Chondrocyte (in vitro differentiated cells): ENCODE results near the gene MOAP1. TPM values are rescaled to one million over a fixed set of nuclear protein-coding genes. Genes with fewer than 3 reads are reported as not detected.

ENCODE experiments used
- DNase-seq: peaks from one replicate; pipeline ENCODE4 v3.0.0; 2021; ENCODE audit warnings: mixed read lengths, low spot score
- H3K27ac Mint-ChIP-seq: one replicate; pipeline ENCODE4 v1.8.0; 2021; ENCODE audit warnings: mild to moderate bottlenecking, moderate library complexity, mixed read lengths; ENCODE audit not compliant: unreplicated experiment
- H3K27me3 Mint-ChIP-seq: 2 replicates; pipeline ENCODE4 v1.8.0; 2021; ENCODE audit warnings: low read depth, mixed read lengths
- H3K36me3 Mint-ChIP-seq: 2 replicates; pipeline ENCODE4 v1.8.0; 2021; ENCODE audit warnings: low read depth, mixed read lengths
- H3K4me1 Mint-ChIP-seq: 2 replicates; pipeline ENCODE4 v1.8.0; 2021; ENCODE audit warnings: low read depth, mild to moderate bottlenecking, mixed read lengths
- H3K4me3 Mint-ChIP-seq: one replicate; pipeline ENCODE4 v1.8.0; 2021; ENCODE audit warnings: mild to moderate bottlenecking, moderate library complexity, mixed read lengths; ENCODE audit not compliant: unreplicated experiment
- H3K9me3 Mint-ChIP-seq: 2 replicates; pipeline ENCODE4 v1.8.0; 2021; ENCODE audit warnings: low read depth, mixed read lengths
- CTCF ChIP-seq: fragments of 200-600 bp; sonication (generic); IDR thresholded peaks from 2 replicates; pipeline ENCODE4 v1.5.0; 2021; ENCODE audit warnings: antibody characterized with exemption, mild to moderate bottlenecking, moderate library complexity
- total RNA-seq: library from RNA; stranded (reverse); gene quantifications from 3 replicates; pipeline ENCODE4 v1.2.1, GENCODE V29; 2021

Gene MOAP1
- total RNA-seq, 1 donor from 2014 or later: 18.1 TPM

DNA sequence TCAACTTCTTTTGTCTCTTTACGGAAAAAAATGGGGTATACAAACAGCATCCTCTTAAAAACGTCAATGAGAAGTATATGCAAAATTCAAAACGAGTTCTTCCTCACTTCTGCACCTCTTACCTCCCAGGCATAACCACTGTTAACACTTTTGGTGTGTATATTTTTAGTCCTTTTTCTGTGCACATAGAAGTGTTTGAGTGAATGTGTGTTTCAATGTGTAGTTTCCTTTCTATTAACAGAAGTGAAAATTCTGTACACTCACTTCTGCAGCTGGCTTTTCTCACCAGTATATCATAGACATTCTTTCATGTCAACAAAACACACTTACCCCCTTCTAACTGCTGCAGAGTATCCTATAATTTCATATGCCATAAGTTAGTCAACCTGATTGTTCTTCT lies 27.7 kb upstream of the MOAP1 start:
- H3K27me3 Mint-ChIP-seq: no peaks in the 10 kb centered on the region
- peaks cover 10% of the 10 kb centered on the region for H3K36me3 Mint-ChIP-seq
- DNase-seq: no peak
- H3K9me3 Mint-ChIP-seq: no peaks in the 10 kb centered on the region
- H3K4me1 Mint-ChIP-seq: peaks cover 16% of the 10 kb centered on the region
- TF ChIP-seq CTCF: no peak
- no peak overlapping the region for H3K4me3 Mint-ChIP-seq
- no peak overlapping the region for H3K27ac Mint-ChIP-seq

GRCh38 chr14:93207468-93208308 lies 23.0 kb upstream of the MOAP1 start:
- Mint-ChIP-seq H3K9me3 (no peaks in the 10 kb centered on the region), H3K36me3 (peaks cover 2% of the 10 kb centered on the region), H3K27ac (peak overlapping the region; percentile 95), H3K4me3 (peak overlapping the region; percentile 99), H3K27me3 (no peaks in the 10 kb centered on the region), H3K4me1 (peaks cover 35% of the 10 kb centered on the region)
- no peak for DNase-seq
- peak; percentile 80 for TF ChIP-seq CTCF

GRCh38 chr14:93206793-93207467 lies 22.2 kb upstream of the MOAP1 start, which contains the start of the genes GON7 and UBR7:
Gene GON7 (minus strand): TSS chr14:93207065. CDS start chr14:93207037, 28 bp downstream.
Gene UBR7 (plus strand): TSS chr14:93207256. CDS start chr14:93207292, 36 bp downstream.
- DNase-seq: peak; percentile 97
- no peaks in the 10 kb centered on the region for H3K9me3 Mint-ChIP-seq
- no peaks in the 10 kb centered on the region for H3K36me3 Mint-ChIP-seq
- H3K4me3 Mint-ChIP-seq: peak within 1 kb of the TSS; percentile 99
- H3K4me1 Mint-ChIP-seq: peaks cover 35% of the 10 kb centered on the region
- peak within 1 kb of the TSS; percentile 96 for H3K27ac Mint-ChIP-seq
- no peak for TF ChIP-seq CTCF
- H3K27me3 Mint-ChIP-seq: no peaks in the 10 kb centered on the region

- Mint-ChIP-seq H3K36me3 (no peaks in the 10 kb centered on the region), H3K4me1 (peaks cover 13% of the 10 kb centered on the region), H3K4me3 (no peak overlapping the region), H3K27ac (no peak overlapping the region), H3K9me3 (no peaks in the 10 kb centered on the region), H3K27me3 (no peaks in the 10 kb centered on the region)
- no peak for TF ChIP-seq CTCF
- DNase-seq: no peak
Measured at GRCh38 chr14:93201155-93201704, 16.5 kb upstream of the MOAP1 start.

DNA sequence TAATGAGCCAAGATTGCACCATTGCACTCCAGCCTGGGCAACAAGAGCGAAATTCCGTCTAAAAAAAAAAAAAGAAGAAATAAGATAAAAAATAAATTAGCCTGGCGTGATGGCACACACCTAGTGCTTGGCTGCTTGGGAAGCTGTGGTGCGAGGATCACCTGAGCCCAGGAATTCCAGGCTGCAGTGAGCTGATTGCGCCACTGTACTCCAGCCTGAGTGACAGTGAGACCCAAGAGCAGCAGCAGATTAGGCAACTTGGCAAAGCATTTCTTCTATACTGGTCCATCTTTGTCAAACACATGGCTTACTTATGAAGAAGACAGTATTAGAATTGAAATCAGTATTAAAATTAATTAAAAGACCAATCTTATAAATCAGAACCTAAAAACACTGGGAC lies 15.9 kb upstream of the MOAP1 start:
- Mint-ChIP-seq H3K36me3 (no peaks in the 10 kb centered on the region), H3K4me3 (no peak overlapping the region), H3K4me1 (peaks cover 6% of the 10 kb centered on the region), H3K27me3 (no peaks in the 10 kb centered on the region), H3K27ac (no peak overlapping the region), H3K9me3 (no peaks in the 10 kb centered on the region)
- TF ChIP-seq CTCF: no peak
- DNase-seq: no peak
